OCI-LY1 (cell line): ENCODE results near the gene MUC6.

ENCODE experiments used
- CTCF ChIP-seq: fragments of 200-600 bp; sonication (generic), shearing (Covaris generic); IDR thresholded peaks from 2 replicates; pipeline ENCODE4 v1.5.1; 2017; ENCODE audit warnings: mild to moderate bottlenecking, antibody characterized with exemption, low read length, moderate library complexity, mixed read lengths
- EZH2 ChIP-seq: fragments of 200-600 bp; sonication (generic), shearing (Covaris generic); IDR thresholded peaks from 2 replicates; pipeline ENCODE4 v1.8.0; 2017; ENCODE audit warnings: borderline replicate concordance, mixed run types, mild to moderate bottlenecking, antibody characterized with exemption, low read length, moderate library complexity, mixed read lengths

GRCh38 chr11:1077417-1078119, 41.0 kb upstream of the MUC6 start:
- no peak for TF ChIP-seq CTCF
- TF ChIP-seq EZH2 = no peak
